ENCODE data around the gene GAD2.

GAD2 gene

GRCh38 chr10:26214551-26215395, 1.8 kb upstream of the GAD2 start:
- peak; percentile 18 for DNase-seq (ENCODE audit: low spot score)
- no peak for TF ChIP-seq CTCF (IDR thresholded peaks at IDR 0.05; ENCODE audit: extremely low read depth, missing control alignments)

DNA sequence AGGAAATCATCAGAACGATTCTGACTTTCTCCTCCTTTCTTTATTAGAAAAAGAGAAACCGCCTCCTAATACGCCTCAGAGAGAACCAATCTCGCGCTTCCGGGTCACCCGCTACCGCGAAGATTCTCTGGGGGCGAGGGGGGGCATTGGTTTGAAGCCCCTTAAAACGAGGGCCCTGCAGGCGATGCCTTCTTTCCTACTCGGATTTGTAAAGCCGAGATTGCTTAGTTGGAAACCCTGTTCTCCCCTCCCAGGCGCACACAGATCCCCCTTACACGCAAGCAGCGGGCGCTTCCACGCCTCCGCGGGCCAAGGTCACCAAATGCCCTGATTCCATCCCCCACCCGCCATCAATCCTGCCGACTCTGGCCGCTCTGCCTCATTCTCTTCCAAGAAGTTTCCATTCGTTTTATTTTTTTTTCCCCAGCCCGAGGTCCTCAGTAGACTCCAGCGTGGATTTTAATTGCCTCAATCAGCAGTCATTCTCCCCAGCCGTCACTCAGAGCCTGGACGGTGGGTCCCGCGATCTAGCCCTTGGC, 1.1 kb upstream of the GAD2 start:
- DNase-seq (ENCODE audit: low spot score), result no peak

GRCh38 chr10:26215935-26216584, 514 bp upstream of the GAD2 start:
- DNase-seq (ENCODE audit: low spot score), result peak; percentile 51
- TF ChIP-seq CTCF (IDR thresholded peaks at IDR 0.05; ENCODE audit: extremely low read depth, missing control alignments), result no peak

More for the DNA sequence above, 1.1 kb upstream of the GAD2 start:
- no peak for TF ChIP-seq CTCF (IDR thresholded peaks at IDR 0.05; ENCODE audit: extremely low read depth, missing control alignments)

DNA sequence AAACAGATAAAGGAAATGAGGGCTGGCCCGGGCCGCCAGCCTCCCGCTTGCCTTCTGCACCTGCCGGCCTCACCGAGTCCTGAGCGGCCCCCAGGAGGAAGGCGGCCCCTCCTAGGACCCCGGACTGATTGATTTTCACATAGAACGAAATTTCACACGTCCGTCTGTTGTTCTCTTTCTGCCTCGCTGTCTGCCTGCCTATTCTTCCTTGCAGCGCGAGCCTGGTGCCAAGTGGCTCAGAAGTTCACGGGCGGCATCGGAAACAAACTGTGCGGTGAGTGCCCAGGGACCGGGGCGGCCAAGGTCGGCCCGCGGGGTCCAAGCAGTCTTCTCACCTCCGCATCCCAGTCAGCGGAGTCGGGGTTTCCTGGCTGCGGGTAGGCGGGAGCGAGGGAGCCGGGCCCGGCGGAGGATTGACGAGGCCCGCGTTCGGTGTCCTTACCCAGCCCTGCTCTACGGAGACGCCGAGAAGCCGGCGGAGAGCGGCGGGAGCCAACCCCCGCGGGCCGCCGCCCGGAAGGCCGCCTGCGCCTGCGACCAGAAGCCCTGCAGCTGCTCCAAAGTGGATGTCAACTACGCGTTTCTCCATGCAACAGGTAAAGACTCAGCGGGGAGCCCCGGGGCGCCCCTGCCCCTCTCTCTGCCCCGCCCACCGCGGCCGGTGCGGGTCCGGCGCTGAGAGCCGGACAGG, 967 bp downstream of the GAD2 start:
- peak; percentile 45 for DNase-seq (ENCODE audit: low spot score)
- TF ChIP-seq CTCF (IDR thresholded peaks at IDR 0.05; ENCODE audit: extremely low read depth, missing control alignments), result no peak

- no peak for DNase-seq (ENCODE audit: low spot score)
- TF ChIP-seq CTCF (IDR thresholded peaks at IDR 0.05; ENCODE audit: extremely low read depth, missing control alignments), result no peak
Measured at GRCh38 chr10:26219676-26220075, 3.1 kb downstream of the GAD2 start.

- TF ChIP-seq CTCF (IDR thresholded peaks at IDR 0.05; ENCODE audit: extremely low read depth, missing control alignments), result no peak
Measured at GRCh38 chr10:26220901-26221300, 4.3 kb downstream of the GAD2 start.

More at GRCh38 chr10:26220901-26221300, 4.3 kb downstream of the GAD2 start:
- no peak for DNase-seq (ENCODE audit: low spot score)
